CD4-positive, alpha-beta T cell treated with Interleukin-17A for 4 hours (primary cell): ENCODE data around the gene KLF7.

Experiments used
- DNase-seq: peaks from one replicate; pipeline ENCODE4 v3.0.0-alpha.2; 2020; ENCODE audit warnings: mixed read lengths

Gene KLF7

DNA sequence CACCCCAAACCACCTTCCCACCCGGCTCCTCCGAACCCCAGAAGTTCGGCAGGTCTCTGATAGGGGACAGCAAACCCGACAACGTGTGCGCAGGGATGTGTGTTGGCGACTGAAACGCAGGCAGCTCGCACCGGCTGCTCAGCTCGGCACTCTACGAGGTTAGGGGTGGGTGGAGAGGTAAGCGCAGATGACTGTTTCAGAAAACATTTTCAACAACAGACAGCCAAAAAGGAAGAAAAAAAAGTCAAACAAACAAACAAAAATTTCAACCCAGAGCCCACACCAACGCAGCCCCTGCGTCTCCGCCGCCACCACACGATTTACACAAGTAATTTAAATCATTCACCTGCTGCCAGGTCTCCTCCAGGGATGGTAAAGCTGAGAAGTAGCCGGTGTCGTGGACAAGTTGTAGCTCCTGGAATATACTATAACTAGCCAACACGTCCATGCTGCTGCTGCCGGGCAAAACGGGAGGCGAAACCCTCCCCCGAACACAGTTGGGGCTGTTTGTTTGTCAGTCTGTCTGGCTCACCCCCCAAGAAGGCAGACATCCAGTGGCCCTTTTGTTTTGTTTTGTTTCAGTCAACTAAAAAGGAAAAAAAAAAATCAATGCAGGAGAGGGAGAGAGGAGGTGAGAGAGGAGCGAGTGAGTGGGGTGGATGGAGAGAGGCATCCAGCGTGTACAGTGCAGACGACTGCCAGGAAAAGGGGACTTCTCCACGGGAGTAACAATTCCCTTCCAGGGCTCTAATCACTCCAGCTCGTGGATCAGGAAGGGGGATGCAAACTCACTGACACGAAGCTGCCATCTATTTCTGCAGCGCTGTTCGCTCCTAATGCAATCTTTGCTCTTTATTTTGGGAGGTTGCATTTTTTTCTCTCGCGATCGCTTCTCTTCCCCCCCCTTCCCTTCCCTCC lies at the start of gene KLF7:
KLF7 (minus strand) TSS at position 828 of the 918 bp plus-strand sequence; CDS start at position 448, 380 bp downstream.
- peak; percentile 72 for DNase-seq

DNA sequence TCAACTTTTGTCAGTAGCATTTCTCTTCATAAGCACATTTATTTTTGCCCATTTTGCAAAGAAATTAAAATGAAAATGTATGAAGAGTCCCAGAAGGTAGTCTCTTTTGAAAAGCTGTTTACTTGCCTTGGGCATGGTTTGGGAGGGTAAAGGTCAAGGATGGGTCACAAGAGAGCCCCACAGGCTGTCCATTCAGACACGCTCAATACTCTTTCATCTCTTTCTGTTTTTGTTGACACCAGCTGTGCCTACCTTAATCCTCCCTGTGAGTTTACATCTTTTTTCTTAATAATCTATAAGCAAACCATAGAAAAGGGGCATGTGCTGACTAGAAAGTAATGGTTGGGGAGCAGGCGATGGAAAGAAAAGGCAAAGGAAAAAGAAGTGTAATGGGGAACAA lies 49.6 kb upstream of the KLF7 start:
- DNase-seq, result no peak

DNA sequence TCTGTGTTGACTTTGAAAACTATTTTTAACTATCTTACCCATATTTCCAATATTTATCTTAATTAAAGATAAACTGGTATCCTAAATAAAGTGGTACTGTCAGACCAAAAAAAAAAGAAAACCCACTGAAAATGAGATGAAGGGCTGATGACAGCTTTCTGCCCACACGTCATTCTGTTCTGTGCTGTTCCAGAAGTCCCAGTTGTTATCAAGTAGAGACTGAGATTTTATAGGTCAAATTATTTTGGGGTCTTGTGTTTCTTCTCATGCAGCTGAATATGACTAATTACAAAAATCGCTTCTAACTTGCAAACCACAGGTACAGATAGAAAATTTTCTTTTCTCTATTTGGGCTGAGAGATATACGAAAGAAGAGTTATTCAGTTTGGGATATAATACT lies 48.7 kb upstream of the KLF7 start:
- no peak for DNase-seq

DNA sequence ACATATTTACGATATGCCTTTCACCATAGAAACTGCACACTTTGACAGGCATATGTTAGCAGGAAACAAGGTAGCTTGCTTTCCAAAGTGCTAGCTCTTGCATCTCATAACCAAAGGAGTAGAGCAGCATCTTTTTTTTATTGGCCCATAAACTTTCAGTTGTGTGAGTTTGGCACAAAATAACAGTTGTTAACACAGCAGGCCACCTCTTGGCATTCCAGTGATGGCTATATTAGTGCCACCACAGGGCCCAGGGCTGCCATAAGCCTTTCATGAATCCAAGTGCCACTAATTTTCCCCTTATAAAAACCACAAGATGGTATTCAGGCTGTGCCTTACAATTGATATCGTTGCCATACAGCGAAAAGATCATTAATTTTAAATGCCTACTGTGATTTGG lies 40.3 kb upstream of the KLF7 start:
- no peak for DNase-seq

DNA sequence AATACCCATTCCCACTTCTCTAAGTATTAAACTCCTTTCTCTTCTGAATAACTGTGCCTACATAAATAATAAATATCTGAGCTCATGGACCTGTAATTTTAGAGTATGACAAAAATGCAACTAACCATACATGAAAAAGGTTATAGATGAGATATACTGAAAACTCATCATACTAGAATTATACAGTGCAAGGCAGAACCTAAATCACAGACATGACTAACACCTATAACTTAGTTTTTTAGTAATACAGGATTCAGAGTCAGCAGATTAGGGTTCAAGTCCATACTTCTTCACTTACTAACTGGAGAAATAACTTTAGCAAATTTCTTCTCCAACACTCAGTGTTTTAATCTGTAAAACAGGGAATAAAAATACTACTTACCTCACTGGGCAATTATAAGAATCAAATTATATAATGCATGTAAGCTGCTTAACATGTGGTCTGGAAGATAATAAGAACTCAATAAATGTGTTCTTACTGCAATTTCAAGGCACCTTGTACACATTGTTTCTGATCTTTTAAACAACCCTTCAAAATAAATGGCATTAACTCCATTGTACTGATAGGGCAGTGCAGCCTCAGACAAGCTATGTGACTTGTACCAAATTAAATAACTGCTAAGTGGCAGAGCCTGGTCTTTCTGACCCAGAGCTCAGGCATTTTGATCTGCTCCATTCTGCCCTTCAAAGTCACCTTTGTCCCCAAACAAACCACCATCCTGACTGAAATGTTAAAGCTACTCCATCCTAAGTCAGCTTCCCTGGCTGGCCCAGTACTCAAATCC lies 39.6 kb upstream of the KLF7 start:
- no peak for DNase-seq

DNA sequence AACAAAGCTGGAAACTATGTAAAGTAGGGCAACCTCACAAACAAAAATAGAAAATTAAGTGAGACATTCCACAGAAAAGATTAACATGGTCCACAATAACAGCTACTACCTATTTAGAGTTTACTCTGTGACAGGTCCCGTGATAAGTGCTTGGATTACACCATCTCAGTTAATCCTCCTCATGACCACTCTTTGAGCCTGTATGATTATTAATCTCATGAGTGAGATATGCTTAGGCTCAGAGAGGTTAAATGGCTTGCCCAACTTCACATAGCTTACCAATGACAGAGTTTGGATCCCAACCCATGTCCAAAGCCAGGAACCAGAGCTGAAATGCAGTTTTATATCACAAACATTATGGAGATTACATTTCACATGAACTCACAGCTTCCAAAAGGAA lies 37.3 kb upstream of the KLF7 start:
- no peak for DNase-seq

DNA sequence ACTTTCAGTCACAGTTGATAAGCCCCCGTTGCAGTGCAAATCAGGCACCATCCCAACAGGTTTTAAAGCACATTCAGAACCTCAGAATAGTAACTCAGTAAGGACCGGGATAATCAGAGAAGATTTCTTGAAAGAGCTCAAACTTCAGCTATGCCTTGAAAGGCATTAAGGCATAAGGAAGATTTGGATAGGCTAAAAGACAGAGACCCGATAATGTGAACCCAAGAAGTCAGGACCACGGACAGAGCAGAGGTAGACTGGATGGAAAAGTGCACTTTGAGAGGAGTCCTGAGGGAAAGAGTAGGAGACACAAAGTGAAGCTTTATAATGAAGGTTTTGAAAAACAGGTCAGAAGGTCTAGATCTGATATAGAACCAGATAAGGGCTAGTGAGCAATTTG lies 36.9 kb upstream of the KLF7 start:
- peak; percentile 10 for DNase-seq

DNA sequence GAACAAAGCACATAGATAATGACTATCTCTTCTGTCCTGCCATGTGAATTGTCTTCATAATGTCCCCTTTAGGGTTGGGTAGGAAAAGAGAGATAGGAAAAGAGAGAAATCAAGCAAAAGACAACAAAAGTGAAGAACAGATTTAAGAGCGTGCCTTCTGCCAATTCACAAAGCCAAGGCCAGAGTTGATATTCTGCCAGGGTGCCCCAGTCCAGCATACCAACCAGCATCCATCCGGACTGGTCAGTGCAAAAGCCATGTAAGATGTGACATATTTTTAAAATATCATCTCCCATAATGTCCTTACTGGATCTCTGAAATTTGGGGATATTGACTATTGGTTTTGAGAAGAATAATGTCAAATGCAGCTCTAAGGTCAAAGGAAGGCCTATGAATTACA lies 35.7 kb upstream of the KLF7 start:
- no peak for DNase-seq

DNA sequence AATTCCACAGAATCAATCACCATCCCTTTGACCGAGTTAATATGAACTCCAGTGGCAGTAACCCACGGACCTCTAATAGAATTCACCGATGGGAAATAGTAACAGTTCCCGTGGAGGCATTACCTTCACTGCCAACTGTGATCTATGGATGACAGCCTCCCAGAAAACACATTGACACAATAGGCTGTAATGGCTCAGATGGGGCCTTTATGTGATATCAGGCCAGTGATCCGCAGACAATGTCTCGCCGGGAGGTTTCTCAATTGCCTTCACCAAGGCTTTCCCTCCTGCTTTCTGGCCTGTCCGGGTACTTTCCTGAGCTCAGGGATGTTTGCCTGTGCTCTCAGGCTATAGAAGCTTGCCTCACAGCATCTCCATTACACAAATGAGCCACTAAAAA lies 34.4 kb upstream of the KLF7 start:
- no peak for DNase-seq

DNA sequence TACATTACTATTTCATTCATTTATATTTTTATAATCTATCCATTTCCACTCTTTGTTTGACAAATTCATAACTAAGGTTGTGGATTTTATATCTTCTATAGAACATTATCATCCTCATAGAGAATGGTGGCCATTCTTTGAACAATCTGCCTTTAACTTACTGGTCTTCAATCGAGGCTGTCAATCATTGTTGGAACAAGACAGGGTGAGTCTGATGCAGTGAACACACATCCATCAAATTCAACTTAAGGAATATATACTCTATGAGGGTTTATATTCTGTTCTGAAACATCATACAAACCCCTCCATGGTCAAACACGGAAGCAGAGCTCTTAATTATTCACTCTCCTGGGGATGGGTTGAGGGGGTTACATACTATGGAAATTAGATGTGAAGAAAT lies 28.3 kb upstream of the KLF7 start:
- no peak for DNase-seq

DNA sequence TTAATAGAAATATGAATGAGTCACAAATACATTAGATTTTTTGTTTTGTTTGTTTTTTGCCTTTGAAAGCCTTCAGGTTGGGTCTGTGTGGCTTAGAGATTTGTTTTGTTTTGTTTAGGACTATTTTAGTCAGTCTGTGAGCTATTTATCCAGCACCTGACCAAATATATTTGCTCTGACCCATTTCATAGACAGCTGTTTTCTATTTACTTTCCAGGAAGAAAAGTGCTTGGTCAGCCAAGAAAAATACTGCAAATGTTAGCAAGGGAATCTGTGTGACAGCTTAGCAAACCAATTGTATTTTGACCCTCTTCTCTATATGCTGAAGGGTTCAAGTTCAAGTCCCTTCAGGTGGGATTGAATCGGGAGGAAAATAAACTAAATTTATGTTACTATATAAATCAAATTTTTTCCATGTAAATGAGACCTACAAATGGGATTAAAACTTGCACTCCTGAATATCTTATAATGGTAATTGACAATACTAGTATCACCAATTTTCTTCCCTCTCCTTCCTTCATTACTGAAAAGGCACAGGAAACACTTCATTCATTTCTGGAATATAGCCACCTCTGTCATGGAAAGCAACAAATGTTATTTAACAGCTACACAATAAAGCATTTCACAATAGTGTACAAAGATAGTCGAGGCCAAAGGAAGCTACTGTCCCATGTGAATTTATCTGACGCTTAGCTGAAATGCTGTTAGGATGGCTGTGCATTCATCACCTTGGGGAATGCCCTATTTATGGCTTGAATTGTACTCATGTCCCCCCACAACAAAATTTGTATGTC lies 23.1 kb upstream of the KLF7 start:
- no peak for DNase-seq

DNA sequence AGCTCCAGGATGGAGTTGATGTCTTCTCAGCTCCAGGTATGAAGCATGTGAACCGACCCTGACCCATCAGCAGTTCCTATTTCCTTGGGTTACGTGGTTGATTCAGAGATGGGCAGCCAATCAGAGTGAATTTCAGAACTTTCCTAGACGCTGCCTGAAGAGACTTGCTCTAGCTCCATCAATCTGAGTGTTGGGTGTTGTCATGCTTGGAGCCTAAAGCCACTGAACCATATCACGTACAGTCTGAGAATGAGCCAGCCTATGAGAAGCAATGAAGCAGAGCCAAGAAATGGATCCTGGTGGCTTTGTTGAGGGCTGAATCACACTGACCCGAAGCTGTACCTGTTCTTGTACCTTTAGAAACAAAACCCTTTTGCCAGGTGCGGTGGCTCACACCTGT lies 19.6 kb upstream of the KLF7 start:
- no peak for DNase-seq

DNA sequence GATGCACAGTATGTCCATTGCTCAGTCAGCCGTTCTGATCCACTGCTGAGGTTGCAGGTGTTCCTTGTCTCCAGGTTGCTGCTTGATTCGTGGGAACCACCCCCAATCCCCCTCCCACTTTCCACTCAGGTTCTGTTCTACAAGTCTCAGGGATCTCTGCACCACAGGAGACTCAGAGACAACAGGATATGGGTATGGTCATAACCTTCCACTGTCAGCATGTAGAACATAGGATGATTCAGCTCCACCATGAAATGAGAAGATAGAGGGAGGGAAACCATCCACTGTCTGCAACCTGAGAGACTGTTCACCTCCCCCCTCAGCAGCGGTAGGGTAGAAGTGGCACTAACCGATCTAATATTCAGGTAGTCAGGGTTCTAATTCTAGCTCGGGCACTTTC lies 19.0 kb upstream of the KLF7 start:
- DNase-seq, result no peak

DNA sequence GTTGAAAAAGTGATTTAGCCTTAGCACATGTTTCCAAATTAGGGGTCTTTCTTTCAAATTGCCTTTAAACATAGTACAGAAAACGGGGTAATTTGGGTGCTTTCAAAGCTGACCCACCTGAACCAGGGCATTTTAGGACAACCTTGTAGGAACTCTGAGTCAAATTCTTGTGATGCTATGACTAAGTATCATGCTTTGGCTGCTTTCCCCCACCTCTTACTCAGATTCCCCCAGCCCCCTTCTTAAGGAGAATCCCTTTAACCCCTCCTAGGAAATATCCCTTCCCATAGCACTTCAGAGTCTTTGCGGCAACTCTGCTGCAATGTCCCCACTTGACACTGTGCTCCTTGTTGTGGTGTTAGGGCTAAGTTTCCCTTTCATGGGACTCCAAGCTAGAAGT lies 18.6 kb upstream of the KLF7 start:
- no peak for DNase-seq

DNA sequence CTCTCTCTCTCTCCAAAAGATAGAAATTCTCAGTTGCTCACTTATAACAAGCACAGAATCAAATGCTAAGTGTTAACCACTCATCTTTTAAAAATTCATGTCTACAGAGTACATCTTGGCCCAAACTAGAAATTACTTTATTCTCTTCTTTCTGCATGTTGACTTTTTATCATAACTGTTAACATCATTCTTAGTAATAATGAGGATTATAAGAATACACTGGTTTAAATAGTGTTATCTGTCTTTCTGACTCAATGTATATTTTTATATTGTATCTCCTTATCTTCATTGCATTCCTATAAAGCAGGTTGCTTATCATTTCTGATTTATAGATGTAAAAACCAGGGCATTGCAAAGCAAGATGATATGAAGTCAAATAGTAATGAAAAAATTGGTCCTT lies 17.8 kb upstream of the KLF7 start:
- no peak for DNase-seq

DNA sequence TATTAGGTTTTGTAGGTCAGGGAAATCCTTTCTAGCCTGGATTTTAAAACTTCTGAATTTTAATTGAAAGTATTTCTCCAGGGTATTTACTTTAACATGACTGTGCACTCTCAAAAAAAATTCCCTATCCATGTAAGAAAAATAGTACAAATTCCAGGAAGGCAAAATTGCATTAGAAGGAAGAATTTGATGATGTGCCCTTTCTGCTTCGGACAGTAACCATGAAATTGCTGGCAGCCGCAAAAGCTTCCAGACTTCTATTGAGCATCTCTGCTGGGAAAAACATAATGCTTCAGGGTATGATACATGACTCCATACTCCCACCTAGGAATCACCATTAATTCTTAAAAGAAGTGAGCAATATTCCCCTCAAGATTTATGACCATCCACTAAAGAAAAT lies 17.2 kb upstream of the KLF7 start:
- DNase-seq, result no peak

DNA sequence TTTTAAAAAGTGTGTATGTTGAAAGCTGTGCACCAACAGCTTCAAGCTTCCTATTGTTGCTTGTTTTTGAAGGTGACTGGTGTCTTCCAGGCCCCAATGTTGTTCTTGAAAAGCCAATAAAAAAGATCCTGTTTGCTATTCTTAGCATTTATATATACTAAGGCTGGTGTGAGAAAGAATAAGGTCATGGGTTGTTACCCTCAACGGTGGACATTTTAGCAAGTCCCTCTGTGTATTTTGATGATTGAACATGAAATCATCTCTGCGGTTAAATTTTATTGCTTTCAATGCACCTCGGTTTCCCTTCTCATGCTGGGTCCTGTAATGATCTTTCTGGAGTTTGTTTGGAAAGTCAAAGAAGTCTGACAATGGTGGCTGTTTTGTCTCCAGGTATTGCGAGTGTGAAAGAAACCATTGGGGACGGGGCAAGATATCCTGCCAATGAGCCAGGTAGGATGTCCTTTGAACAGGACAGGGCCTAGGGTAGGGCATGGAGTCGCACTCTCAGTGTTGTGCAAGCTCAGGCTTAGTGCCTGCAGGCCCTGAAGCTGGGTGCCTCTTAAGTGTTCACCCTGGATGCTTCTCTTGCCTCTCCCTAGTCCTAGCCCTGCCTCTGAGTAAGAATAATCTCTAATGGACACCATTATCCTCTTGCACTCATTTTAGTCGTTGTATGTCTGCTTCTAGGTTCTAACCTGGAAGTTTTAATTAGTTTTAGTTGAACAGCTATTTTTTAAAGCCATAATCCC lies 16.0 kb upstream of the KLF7 start:
- no peak for DNase-seq

DNA sequence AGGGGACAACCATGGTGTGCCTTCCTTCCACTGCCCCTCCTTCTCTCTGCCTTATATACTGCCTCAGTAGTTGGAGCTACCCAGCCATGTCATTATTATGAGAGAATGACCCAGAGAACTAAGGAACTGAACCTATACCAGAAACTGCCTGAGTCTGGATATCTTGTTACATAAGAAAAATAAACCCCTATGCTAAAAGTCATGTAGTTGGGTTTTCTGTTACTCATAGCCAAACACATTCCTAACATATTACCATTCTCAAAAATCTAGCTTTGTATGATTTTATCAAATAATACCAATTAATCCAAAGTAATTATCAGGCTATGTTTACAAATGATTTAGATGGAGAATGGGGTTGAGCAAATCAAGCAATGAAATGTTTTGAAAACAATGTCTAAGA lies 15.0 kb upstream of the KLF7 start:
- no peak for DNase-seq

DNA sequence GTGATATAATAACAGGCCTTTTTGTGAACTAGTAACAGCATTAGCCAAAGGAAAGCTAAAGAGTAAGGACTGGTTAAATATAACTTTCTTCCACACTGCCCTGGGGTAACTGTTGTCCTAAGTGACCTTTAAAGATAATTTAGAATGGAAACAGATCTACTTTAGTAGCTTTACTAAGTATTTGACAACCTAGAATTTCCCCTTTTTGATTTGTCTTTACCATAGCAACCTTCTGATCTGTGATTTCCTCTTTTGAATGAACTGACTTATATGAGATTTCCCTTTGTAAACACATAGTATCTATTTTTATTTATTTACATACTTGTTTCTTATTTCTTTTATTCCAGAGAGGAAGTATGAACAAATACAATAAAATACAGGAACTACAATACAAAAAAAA lies 10.5 kb upstream of the KLF7 start:
- no peak for DNase-seq

DNA sequence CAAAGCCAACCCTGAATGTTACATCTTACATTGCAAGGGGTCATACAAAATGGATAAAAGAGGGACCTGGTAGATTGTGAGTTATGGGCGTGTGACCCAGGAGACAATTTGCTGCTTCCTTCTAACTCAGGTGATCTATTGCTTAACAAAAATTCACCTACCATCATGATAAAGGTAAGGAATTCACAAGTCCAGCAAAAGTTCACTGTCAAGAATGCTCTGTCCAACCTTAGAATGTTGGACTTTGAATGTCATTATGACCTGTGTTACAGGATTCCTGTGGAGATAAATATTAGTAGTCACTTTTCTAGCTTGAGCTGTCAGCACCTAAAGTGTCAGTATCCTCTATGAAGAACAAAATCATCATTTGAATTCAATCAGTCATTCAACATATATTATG lies 7.9 kb upstream of the KLF7 start:
- DNase-seq, result no peak

DNA sequence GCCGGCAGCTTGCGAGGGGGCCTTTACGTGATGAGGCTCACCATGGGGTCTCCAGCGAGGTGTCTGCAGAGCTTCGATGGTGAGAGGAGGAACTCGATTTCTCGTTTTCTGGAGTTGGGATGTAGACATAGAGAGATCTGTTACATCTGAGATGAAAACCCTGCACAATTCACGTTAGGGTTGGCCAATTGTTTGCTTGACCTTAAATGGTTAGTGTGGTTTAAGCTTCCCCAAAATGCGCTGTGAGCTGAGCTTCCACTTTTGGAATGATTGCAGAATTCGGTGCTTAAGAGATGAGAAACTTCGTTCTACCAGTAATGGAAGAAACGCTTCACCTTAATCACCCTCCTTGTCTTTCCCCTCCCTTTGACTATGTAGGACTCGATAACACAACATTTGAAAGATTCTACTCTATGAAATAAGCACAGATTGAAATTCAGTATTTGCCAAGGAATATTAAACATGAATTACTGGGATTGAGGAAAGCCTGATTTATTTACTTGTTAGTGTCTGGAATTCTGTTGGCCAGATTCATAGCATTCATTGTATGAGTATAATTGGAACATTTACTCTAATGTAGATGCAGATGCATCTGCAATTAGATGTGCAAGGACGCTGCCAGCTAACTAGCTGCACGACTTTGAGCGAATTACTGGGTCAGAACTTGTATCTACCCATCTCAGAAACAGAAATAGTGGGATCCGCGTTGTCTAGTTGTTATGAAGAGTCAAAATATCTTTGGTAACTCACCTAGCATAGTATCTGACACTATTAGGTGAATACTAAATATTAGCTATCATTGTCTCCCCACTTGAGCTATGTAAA lies 1.6 kb upstream of the KLF7 start:
- no peak for DNase-seq
